ENCODE measurements around the gene PRKD3. TPM values are rescaled to one million over a fixed set of nuclear protein-coding genes. Genes with fewer than 3 reads are reported as not detected.

The PRKD3 gene
- total RNA-seq, 1 experiment from 2014 or later, result 27.2 TPM

DNA sequence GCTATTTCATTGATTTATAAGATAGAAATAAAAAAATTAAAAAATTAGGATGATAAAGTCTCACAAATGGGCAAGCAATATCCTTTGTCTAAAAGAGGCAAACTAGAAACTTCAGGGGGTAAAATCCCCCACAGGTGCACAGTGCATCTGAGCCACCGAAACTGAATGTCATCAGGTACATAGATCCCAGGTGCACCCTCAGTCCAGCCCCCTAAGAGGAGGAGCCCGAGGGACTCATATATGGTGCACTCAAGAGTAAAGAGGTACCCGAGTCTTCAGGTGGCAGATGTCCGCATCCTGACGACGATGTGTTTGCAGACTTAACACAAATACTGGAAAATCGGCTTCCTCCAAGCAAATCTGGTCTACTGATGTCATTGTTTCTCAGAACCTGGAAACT is 31.1 kb upstream of the PRKD3 start:
- H3K4me2 ChIP-seq (ENCODE audit: low read length), result no peak overlapping the region
- BruUV-seq (replicated peaks), result no TSS peak
- ChIA-PET CTCF (no interaction called here), POLR2A (ENCODE audit: unreplicated experiment) (no interaction called here)
- ATAC-seq (no peak), DNase-seq (no peak)
- H2AFZ ChIP-seq (ENCODE audit: low read length), result no peak overlapping the region
- no peaks in the 10 kb centered on the region for H3F3A ChIP-seq (ENCODE audit: low read length, unreplicated experiment)
- no peaks in the 10 kb centered on the region for H3K36me3 ChIP-seq (ENCODE audit: low read depth, low read length)
- no peak for TF ChIP-seq EZH2phosphoT487 (IDR thresholded peaks at IDR 0.05; ENCODE audit: borderline replicate concordance, low read length)
- no peak for TF ChIP-seq CTCF (conservative IDR thresholded peaks at IDR 0.05; ENCODE audit: low read depth, low read length)
- no peak for TF ChIP-seq EZH2 (IDR thresholded peaks at IDR 0.05; ENCODE audit: low read length, unreplicated experiment)
- H3K9me2 ChIP-seq (replicated peaks; ENCODE audit: low read length), result no peaks in the 10 kb centered on the region
- no peaks in the 10 kb centered on the region for H3K27me3 ChIP-seq (ENCODE audit: low read length)
- no peaks in the 10 kb centered on the region for H3K9me3 ChIP-seq (ENCODE audit: low read length)
- intact Hi-C loops (cut with micrococcal nuclease), result no loop called here
- H3K79me2 ChIP-seq (ENCODE audit: low read length), result no peaks in the 10 kb centered on the region
- no peaks in the 10 kb centered on the region for H4K20me1 ChIP-seq (ENCODE audit: low read length)
- no peak overlapping the region for H3K9ac ChIP-seq (ENCODE audit: low read length)
- H3K27ac ChIP-seq (ENCODE audit: low read length), result no peak overlapping the region
- no peak overlapping the region for H3K4me3 ChIP-seq (ENCODE audit: low read length)
- H3K4me1 ChIP-seq (ENCODE audit: insufficient read depth, low read length), result peaks cover 4% of the 10 kb centered on the region; the same call in 1 of the 2 replicates

GRCh38 chr2:37354531-37354930 is 29.9 kb upstream of the PRKD3 start:
- Histone ChIP-seq H3K4me1 (ENCODE audit: insufficient read depth, low read length) (peaks cover 4% of the 10 kb centered on the region; the same call in 1 of the 2 replicates), H3K27me3 (ENCODE audit: low read length) (no peaks in the 10 kb centered on the region), H3F3A (ENCODE audit: low read length, unreplicated experiment) (no peaks in the 10 kb centered on the region), H3K4me3 (ENCODE audit: low read length) (no peak overlapping the region), H3K36me3 (ENCODE audit: low read depth, low read length) (no peaks in the 10 kb centered on the region), H4K20me1 (ENCODE audit: low read length) (no peaks in the 10 kb centered on the region), H3K9ac (ENCODE audit: low read length) (no peak overlapping the region), H3K9me2 (replicated peaks; ENCODE audit: low read length) (no peaks in the 10 kb centered on the region), H2AFZ (ENCODE audit: low read length) (no peak overlapping the region), H3K4me2 (ENCODE audit: low read length) (no peak overlapping the region), H3K79me2 (ENCODE audit: low read length) (no peaks in the 10 kb centered on the region), H3K27ac (ENCODE audit: low read length) (no peak overlapping the region), H3K9me3 (ENCODE audit: low read length) (no peaks in the 10 kb centered on the region)
- ATAC-seq (no peak), DNase-seq (no peak)
- ChIA-PET POLR2A (ENCODE audit: unreplicated experiment) (no interaction called here), CTCF (no interaction called here)
- intact Hi-C loops (cut with micrococcal nuclease), result no loop called here
- no TSS peak for BruUV-seq (replicated peaks)
- no peak for TF ChIP-seq EZH2phosphoT487 (IDR thresholded peaks at IDR 0.05; ENCODE audit: borderline replicate concordance, low read length)
- no peak for TF ChIP-seq CTCF (conservative IDR thresholded peaks at IDR 0.05; ENCODE audit: low read depth, low read length)

GRCh38 chr2:37350034-37350433 is 25.4 kb upstream of the PRKD3 start:
- ATAC-seq (no peak), DNase-seq (peak; percentile 26)
- TF ChIP-seq EZH2phosphoT487 (IDR thresholded peaks at IDR 0.05; ENCODE audit: borderline replicate concordance, low read length) (no peak), EZH2 (IDR thresholded peaks at IDR 0.05; ENCODE audit: low read length, unreplicated experiment) (no peak), CTCF (conservative IDR thresholded peaks at IDR 0.05; ENCODE audit: low read depth, low read length) (no peak)
- Histone ChIP-seq H3K79me2 (ENCODE audit: low read length) (no peaks in the 10 kb centered on the region), H2AFZ (ENCODE audit: low read length) (no peak overlapping the region), H3K4me3 (ENCODE audit: low read length) (no peak overlapping the region), H3K27me3 (ENCODE audit: low read length) (no peaks in the 10 kb centered on the region), H3K4me1 (ENCODE audit: insufficient read depth, low read length) (peaks cover 4% of the 10 kb centered on the region; the same call in 1 of the 2 replicates), H4K20me1 (ENCODE audit: low read length) (no peaks in the 10 kb centered on the region), H3K27ac (ENCODE audit: low read length) (no peak overlapping the region), H3K36me3 (ENCODE audit: low read depth, low read length) (no peaks in the 10 kb centered on the region), H3K9me3 (ENCODE audit: low read length) (no peaks in the 10 kb centered on the region), H3K9ac (ENCODE audit: low read length) (no peak overlapping the region), H3K4me2 (ENCODE audit: low read length) (no peak overlapping the region), H3F3A (ENCODE audit: low read length, unreplicated experiment) (no peaks in the 10 kb centered on the region), H3K9me2 (replicated peaks; ENCODE audit: low read length) (no peaks in the 10 kb centered on the region)
- intact Hi-C loops (cut with micrococcal nuclease), result no loop called here
- ChIA-PET CTCF (no interaction called here), POLR2A (ENCODE audit: unreplicated experiment) (no interaction called here)
- BruUV-seq (replicated peaks), result no TSS peak
